Spleen (tissue), 7 donors: ENCODE results near the gene TJP3.

Experiments
- CTCF ChIP-seq, 11 experiments: fragments of 200-600 bp in 7 of 11; fragments of 450-650 bp in 4 of 11; sonication (generic) in 4 of 11; IDR thresholded peaks in 8 of 11; conservative IDR thresholded peaks in 3 of 11; 1 replicate in 7 of 11; 2 replicates in 4 of 11; pipeline versions ENCODE4 v1.4.0 to v1.8.0; 2016 to 2021; ENCODE audit warnings: antibody characterized with exemption in 11 of 11, inconsistent platforms in 4 of 11, mild to moderate bottlenecking in 1 of 11
- POLR2A ChIP-seq, 3 donors: fragments of 450-650 bp; IDR thresholded peaks; one replicate each; pipeline ENCODE4 v1.5.1; 2017; ENCODE audit warnings: antibody characterized with exemption in 3 of 3, mild to moderate bottlenecking in 1 of 3
- POLR2AphosphoS5 ChIP-seq, 3 donors: sonication (generic); formaldehyde crosslinking; IDR thresholded peaks; one replicate each; pipeline ENCODE4 v1.5.1; 2017; ENCODE audit warnings: antibody characterized with exemption in 3 of 3
- donor health status: DM: no; HTN: no; CAD: no; lungs with moderate emphysema.
- donor health status: DM: no; HTN: no; CAD: no.
- donor health status: DM: no; HTN: no; CAD: no.

- TF ChIP-seq CTCF (IDR thresholded peaks at IDR 0.05 in 8 of 11, conservative IDR thresholded peaks at IDR 0.05 in 3 of 11) (no peak), POLR2A (IDR thresholded peaks at IDR 0.05) (no peak), POLR2AphosphoS5 (IDR thresholded peaks at IDR 0.05) (no peak)
Measured at GRCh38 chr19:3759482-3760254, 51.5 kb downstream of the TJP3 start.
